Neural progenitor cell (in vitro differentiated cells): ENCODE data around the gene ITPK1. TPM values are rescaled to one million over a fixed set of nuclear protein-coding genes. Genes with fewer than 3 reads are reported as not detected.

Experiments
- DNase-seq: peaks from one replicate; pipeline ENCODE4 v3.0.0-alpha.2; 2016; ENCODE audit warnings: low spot score
- H2AFZ ChIP-seq: fragments of 200-600 bp; sonication (generic); replicated peaks from 2 replicates; pipeline ENCODE4 v1.6.1; 2016; ENCODE audit warnings: antibody characterized with exemption
- H3F3A ChIP-seq: fragments of 200-600 bp; sonication (generic); 2 replicates; pipeline ENCODE4 v1.6.1; 2016; ENCODE audit warnings: antibody characterized with exemption, low read depth
- H3K27ac ChIP-seq: fragments of 200-600 bp; sonication (generic); 2 replicates; pipeline ENCODE4 v1.5.1; 2016; ENCODE audit warnings: mild to moderate bottlenecking
- H3K27me3 ChIP-seq: fragments of 200-600 bp; sonication (generic); 2 replicates; pipeline ENCODE4 v1.6.1; 2016; ENCODE audit warnings: mild to moderate bottlenecking, moderate library complexity
- H3K36me3 ChIP-seq: fragments of 200-600 bp; sonication (generic); 2 replicates; pipeline ENCODE4 v1.5.1; 2016
- H3K4me1 ChIP-seq: fragments of 200-600 bp; sonication (generic); 2 replicates; pipeline ENCODE4 v1.6.1; 2016; ENCODE audit warnings: mixed run types
- H3K4me2 ChIP-seq: fragments of 200-600 bp; sonication (generic); 2 replicates; pipeline ENCODE4 v1.6.1; 2016
- H3K4me3 ChIP-seq: fragments of 200-600 bp; sonication (generic); 2 replicates; pipeline ENCODE4 v1.5.1; 2016
- H3K79me2 ChIP-seq: fragments of 200-600 bp; sonication (generic); 2 replicates; pipeline ENCODE4 v1.6.1; 2016; ENCODE audit warnings: low read depth
- H3K9ac ChIP-seq: fragments of 200-600 bp; sonication (generic); 2 replicates; pipeline ENCODE4 v1.6.1; 2016
- H3K9me3 ChIP-seq: fragments of 200-600 bp; sonication (generic); 2 replicates; pipeline ENCODE4 v1.5.1; 2016; ENCODE audit warnings: low read depth
- H4K20me1 ChIP-seq: fragments of 200-600 bp; sonication (generic); 2 replicates; pipeline ENCODE4 v1.6.1; 2016; ENCODE audit warnings: low read depth
- H3K27ac Mint-ChIP-seq: 3 replicates; pipeline ENCODE4 v1.8.0; 2021; ENCODE audit warnings: mixed read lengths
- H3K27me3 Mint-ChIP-seq: 2 replicates; pipeline ENCODE4 v1.8.0; 2022; ENCODE audit warnings: low read depth, mild to moderate bottlenecking, inconsistent platforms, moderate library complexity, mixed read lengths; ENCODE audit not compliant: insufficient read depth
- H3K36me3 Mint-ChIP-seq: 3 replicates; pipeline ENCODE4 v1.8.0; 2021; ENCODE audit warnings: mixed read lengths
- H3K4me1 Mint-ChIP-seq: 3 replicates; pipeline ENCODE4 v1.8.0; 2021; ENCODE audit warnings: mixed read lengths
- H3K4me3 Mint-ChIP-seq: 3 replicates; pipeline ENCODE4 v1.8.0; 2021; ENCODE audit warnings: mild to moderate bottlenecking, moderate library complexity, mixed read lengths
- H3K9me3 Mint-ChIP-seq: 3 replicates; pipeline ENCODE4 v1.8.0; 2020; ENCODE audit warnings: mixed read lengths
- CTCF ChIP-seq: fragments of 200-600 bp; sonication (generic); IDR thresholded peaks from 2 replicates; pipeline ENCODE4 v1.5.1; 2017; ENCODE audit warnings: antibody characterized with exemption, mild to moderate bottlenecking
- EZH2 ChIP-seq: fragments of 200-600 bp; sonication (generic); IDR thresholded peaks from 2 replicates; pipeline ENCODE4 v1.6.1; 2017; ENCODE audit warnings: antibody characterized with exemption, mild to moderate bottlenecking, moderate library complexity
- EZH2phosphoT487 ChIP-seq: fragments of 200-600 bp; sonication (generic); IDR thresholded peaks from 2 replicates; pipeline ENCODE4 v1.6.1; 2017; ENCODE audit warnings: antibody characterized with exemption
- total RNA-seq: library from RNA; depleted of rRNA; stranded (reverse); fragments of >200 nt; gene quantifications from 2 replicates; pipeline ENCODE4 v1.2.3, GENCODE V29; 2015; ENCODE audit warnings: low replicate concordance

ITPK1 gene
- total RNA-seq, 1 donor from 2014 or later, result 25.8 TPM

DNA sequence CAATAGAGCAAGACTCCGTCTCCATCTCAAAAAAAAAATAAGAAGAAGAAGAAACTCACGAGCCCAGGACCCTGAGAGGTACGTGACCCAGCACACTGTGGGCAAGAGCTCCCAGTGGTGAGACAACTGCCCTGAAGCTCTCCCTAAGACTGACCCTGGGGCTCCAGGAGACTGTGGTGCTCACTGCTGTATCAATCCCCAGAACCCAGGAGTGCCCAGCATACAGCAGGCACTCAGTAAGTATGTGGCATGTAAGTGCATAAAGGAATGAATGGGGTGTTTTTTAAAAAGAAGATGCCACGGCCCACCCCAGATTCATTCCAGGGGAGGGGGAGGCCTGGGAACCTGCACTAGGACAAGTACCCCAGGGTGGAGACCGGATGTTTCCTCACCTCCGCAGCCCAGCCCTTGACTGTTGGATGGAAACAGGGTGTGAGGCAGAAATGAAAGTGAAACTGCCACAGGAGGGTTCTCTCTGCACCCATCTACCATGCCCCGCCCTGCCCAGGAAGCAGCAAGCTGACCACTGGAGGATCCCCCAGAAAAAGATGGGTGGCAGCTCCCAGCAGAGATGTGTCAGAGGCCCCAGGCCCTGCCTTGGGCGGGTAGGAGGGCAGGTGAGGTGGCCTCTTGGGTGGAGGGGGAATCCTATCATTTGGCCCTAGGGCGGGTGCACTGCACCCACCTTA lies 12.2 kb downstream of the ITPK1 start:
- Histone ChIP-seq H2AFZ (no peak overlapping the region), H4K20me1 (peaks cover 54% of the 10 kb centered on the region)

DNA sequence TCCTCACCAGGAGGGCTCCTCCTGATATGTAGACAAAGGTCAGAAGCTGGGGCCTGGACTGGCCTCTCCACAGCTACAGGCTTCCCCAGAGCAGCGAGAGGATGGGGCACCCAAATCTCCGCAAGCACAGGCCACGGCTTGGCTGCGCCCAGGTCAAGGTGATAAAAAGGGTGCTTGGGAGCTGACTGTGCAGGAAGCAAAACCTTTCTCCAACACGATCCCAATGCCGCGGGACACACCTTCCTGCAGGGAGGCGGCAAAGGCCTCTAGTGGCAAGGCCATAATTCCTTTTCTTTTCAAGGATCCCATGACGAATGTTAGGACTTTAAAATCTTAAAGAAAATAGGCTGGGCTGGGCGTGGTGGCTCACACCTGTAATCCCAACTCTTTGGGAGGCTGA lies 13.6 kb downstream of the ITPK1 start:
- H3K27me3 Mint-ChIP-seq, result peaks cover 7% of the 10 kb centered on the region
- Histone ChIP-seq H3K27ac (no peak overlapping the region), H3K4me2 (no peak overlapping the region), H3K27me3 (no peaks in the 10 kb centered on the region), H3K9ac (no peak overlapping the region), H3F3A (no peaks in the 10 kb centered on the region), H3K36me3 (no peaks in the 10 kb centered on the region), H3K79me2 (peaks cover 79% of the 10 kb centered on the region), H2AFZ (no peak overlapping the region), H3K4me3 (no peak overlapping the region), H3K9me3 (no peaks in the 10 kb centered on the region), H3K4me1 (no peaks in the 10 kb centered on the region), H4K20me1 (peaks cover 51% of the 10 kb centered on the region)
- H3K9me3 Mint-ChIP-seq, result no peaks in the 10 kb centered on the region
- no peak overlapping the region for H3K4me3 Mint-ChIP-seq
- no peak overlapping the region for H3K27ac Mint-ChIP-seq
- no peaks in the 10 kb centered on the region for H3K36me3 Mint-ChIP-seq
- no peak for TF ChIP-seq EZH2phosphoT487
- TF ChIP-seq EZH2, result no peak
- no peak for TF ChIP-seq CTCF
- no peak for DNase-seq
- H3K4me1 Mint-ChIP-seq, result peaks cover 10% of the 10 kb centered on the region

More for the DNA sequence above, 12.2 kb downstream of the ITPK1 start:
- Histone ChIP-seq H3K79me2 (peaks cover 79% of the 10 kb centered on the region), H3K4me2 (no peak overlapping the region), H3K27ac (no peak overlapping the region), H3K4me3 (no peak overlapping the region), H3K9ac (no peak overlapping the region), H3K4me1 (no peaks in the 10 kb centered on the region), H3F3A (no peaks in the 10 kb centered on the region), H3K9me3 (no peaks in the 10 kb centered on the region), H3K27me3 (no peaks in the 10 kb centered on the region), H3K36me3 (no peaks in the 10 kb centered on the region)
- no peak for TF ChIP-seq CTCF
- Mint-ChIP-seq H3K4me1 (peaks cover 5% of the 10 kb centered on the region), H3K4me3 (no peak overlapping the region), H3K36me3 (no peaks in the 10 kb centered on the region), H3K27ac (no peak overlapping the region), H3K9me3 (no peaks in the 10 kb centered on the region), H3K27me3 (peaks cover 7% of the 10 kb centered on the region)
- no peak for DNase-seq

GRCh38 chr14:93101181-93101580 lies 14.5 kb downstream of the ITPK1 start:
- Histone ChIP-seq H3K79me2 (peaks cover 79% of the 10 kb centered on the region), H3K27ac (no peak overlapping the region)

More at GRCh38 chr14:93101181-93101580, 14.5 kb downstream of the ITPK1 start:
- Mint-ChIP-seq H3K4me3 (no peak overlapping the region), H3K27me3 (peaks cover 8% of the 10 kb centered on the region), H3K27ac (no peak overlapping the region), H3K36me3 (no peaks in the 10 kb centered on the region), H3K9me3 (no peaks in the 10 kb centered on the region), H3K4me1 (peaks cover 14% of the 10 kb centered on the region)
- no peaks in the 10 kb centered on the region for H3K9me3 ChIP-seq
- no peak overlapping the region for H3K9ac ChIP-seq
- H3K27me3 ChIP-seq, result no peaks in the 10 kb centered on the region
- DNase-seq, result no peak
- TF ChIP-seq CTCF (no peak), EZH2 (no peak), EZH2phosphoT487 (no peak)
- peaks cover 50% of the 10 kb centered on the region for H4K20me1 ChIP-seq
- no peak overlapping the region for H3K4me3 ChIP-seq
- H3K36me3 ChIP-seq, result no peaks in the 10 kb centered on the region
- H2AFZ ChIP-seq, result no peak overlapping the region
- H3K4me2 ChIP-seq, result no peak overlapping the region
- no peaks in the 10 kb centered on the region for H3F3A ChIP-seq
- H3K4me1 ChIP-seq, result no peaks in the 10 kb centered on the region
